NCI-H2227 (cell line): ENCODE measurements around the gene UBE2J2.

ENCODE experiments used
- DNase-seq: peaks from one replicate; lab custom pipeline; 2025; ENCODE audit not compliant: unreplicated experiment; lab: John Stamatoyannopoulos, UW

The UBE2J2 gene

DNA sequence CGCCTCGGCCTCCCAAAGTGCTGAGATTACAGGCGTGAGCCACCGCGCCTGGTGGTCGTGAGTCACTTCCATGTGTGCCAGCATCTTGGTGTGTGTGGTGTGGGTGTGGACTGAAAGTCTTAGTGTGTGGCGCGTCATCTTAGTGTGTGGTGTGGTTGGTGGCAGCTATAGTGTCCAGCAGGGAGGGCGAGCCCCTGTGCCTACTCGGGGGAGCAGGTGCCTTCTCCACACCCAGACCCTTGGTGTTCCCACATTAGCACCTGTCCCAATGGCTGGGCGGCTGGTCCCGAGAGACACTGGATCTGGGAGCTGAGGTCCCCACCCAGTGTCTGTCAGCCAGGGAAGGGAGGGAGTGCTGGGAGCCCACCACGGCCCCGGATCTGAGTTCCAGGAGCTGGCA, 9.3 kb upstream of the UBE2J2 start:
- no peak for DNase-seq

DNA sequence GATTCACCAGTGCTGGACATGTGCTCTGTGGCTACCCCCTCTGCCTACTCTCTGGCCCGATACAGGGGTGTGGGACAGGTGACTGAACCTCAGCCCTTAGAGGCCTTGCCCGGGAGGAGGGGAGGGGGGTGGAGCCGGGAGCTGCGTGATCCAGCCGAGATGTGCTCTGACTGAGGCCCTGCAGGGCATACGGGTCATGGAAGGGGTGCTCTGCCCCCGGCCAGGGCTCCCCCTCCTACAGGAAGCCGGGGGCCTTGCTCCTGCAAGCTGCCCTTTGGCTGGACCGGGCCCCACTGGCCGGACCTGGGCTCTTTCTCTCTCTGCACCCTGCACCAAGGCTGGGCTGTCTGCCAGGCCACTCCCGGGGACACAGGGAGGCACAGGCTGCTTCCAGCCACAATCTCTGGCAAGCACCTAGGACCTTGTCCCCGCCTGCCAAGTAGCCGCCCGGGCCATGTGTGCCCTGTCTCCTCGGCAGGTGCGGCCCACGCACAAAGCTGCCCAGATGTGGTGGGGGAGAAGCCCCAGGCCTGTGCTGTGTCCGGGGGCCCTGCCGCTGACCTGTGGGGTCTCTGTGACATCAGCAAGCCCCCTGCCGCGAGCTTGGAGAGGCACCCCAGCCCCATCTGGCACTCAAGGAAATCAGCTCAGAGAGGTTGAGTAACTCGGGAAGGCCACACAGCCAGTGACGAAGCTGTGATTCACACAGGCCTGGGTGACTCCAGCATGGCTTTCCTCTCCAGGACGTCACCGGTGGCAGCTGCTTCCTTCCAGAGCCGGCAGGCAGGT, 8.1 kb upstream of the UBE2J2 start:
- no peak for DNase-seq

DNA sequence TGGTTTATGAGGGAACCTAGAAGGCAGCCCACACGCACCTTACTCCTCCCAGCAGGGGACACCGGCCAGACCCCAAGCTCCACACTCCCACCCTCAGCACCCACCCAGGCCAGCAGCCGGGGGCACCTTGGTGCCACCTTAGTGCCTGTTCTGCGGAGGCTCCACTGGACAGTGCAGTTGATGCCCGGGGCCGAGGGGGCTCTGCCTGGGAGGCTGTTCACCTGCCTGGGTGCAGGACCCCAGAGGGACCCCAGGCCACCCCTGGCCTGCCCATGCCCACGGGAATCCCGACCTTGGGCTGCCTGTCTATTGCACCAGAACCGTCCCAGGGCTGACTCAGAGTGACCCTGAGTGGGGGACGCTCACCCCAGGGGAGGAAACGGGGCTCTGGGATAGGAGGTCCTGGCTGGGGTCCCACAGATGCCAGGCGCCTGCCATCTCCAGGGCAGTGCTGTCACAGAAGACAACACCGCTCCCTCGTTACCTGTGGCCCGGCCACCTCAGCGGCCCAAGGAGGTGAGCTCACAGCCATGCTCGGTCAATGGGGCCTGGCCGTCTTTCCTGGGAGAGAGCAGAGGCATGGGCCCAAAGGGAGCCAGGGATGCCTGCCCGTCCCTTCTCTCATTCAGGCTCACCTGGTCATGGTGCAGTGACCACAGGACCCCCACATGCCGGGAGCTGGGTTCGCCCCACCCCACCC, 7.3 kb upstream of the UBE2J2 start:
- DNase-seq = no peak

DNA sequence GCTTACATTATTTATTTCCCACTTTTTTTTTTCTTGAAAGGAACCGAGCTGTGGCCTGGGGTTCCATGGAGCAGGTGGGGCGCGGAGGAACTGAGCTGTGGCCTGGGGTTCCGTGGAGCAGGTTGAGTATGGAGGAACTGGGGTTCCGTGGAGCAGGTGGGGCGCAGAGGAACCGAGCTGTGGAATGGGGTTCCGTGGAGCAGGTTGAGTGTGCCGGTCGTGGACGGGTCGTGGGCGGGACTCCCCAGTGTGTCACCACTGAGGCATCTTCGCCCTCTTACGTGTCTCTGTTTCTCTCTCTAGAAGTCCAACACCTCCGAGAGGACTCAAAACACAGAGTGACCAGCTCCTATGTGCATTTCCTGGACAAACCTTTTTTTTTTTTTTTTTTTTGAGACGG, 5.4 kb upstream of the UBE2J2 start:
- DNase-seq = no peak

DNA sequence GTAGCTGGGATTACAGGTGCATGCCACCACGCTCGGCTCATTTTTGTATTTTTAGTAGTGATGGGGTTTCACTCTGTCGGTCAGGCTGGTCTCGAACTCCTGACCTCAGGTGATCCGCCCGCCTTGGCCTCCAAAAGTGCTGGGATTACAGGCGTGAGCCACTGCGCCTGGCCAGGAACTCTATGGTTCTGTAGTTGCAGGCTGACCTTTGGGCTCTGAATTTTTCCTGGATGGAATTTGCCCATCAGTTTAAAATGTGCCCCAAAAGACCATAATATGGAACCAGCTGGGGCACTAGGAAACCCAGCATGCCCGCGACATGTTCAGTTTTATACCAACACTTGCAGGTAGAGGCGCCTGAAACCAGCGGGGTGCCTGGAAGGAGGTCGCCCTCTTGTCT, 5.0 kb upstream of the UBE2J2 start:
- DNase-seq = no peak

DNA sequence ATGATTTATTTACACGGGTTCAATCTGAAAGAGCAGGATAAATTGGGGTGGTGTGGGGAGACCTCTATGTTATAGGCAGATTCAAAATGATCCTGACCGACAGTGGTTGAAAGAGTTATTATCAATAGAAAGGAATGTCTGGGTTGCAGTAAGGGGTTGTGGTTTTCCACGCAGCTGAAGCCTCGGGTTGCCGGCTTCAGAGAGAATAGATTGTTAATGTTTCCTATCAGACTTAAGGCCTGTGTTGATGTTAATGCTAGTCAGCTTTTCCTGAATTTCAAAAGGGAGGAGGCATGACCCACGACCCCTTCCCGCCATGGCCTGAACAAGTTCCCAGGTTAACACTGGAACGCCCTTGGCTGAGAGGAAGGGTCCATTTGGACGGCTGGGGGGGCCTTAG, 2.2 kb upstream of the UBE2J2 start:
- DNase-seq = no peak

DNA sequence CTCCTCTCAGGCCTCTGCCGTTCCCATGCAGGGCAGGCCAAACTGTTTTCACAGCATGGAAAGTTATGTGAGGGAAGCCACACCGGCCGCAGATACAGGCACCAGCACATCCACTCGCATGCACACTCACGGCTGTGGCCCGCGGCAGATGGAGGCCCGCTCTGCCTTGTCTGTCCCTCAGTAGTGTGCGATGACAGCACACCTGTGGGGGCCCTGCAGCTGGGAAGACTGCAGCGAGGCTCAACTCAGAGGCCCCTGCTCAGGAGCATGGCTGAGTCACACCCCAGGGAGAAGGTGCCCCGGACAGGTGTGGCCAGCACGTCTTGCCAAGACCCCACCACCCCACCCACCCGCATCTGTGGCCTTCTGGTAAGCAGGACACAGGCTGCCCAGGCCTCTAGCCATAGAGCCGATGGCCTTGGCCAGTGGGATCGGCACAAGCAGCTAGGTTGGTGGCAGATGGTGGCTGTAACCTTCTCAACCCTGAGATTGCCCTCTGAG, 1.3 kb upstream of the UBE2J2 start:
- DNase-seq = no peak

DNA sequence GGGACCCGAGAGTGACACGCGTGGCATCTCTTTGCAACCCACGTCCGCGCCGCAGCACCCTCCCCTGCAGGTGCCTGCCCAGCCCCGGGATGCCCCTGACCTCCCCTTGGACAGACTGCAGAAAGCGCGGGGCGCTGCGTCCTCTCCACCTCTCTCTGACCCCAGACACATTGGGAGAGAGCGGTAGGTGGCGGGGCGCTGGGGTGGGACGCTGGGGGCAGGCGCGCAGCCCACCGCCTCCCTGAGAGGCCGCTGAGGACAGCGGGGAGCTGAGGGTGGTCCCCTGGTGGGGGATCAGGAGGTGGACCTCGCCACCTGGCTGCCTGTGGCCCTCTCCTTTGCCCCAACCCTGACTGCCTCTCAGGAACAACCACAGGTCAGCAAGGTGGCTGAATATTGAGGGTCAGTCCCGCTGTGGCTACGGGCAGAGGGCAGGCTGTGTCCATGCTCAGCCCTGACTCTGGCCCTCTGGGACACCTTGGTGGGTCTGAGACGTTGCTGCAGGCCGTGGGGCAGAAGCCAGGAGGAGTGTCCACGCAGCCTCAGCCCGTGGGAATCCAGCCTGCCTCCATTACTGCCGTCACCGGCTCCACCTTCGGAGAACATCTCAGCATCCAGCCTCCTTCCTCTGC, 761 bp upstream of the UBE2J2 start:
- no peak for DNase-seq

DNA sequence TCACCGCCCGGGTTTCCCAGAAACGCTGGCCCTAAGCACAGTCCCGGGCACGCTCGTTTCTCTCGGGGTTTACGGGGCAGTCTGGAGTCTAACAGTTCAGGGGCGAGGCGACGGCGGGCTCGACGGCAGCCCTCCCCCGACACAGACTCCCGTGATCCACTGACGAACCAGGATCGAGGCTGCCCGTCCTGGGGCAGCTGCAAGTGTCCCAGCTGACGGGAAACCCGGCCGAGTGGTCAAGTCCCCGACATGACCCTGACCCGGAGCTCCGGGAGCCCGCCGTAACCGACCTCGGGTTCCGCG, 494 bp downstream of the UBE2J2 start:
- no peak for DNase-seq

DNA sequence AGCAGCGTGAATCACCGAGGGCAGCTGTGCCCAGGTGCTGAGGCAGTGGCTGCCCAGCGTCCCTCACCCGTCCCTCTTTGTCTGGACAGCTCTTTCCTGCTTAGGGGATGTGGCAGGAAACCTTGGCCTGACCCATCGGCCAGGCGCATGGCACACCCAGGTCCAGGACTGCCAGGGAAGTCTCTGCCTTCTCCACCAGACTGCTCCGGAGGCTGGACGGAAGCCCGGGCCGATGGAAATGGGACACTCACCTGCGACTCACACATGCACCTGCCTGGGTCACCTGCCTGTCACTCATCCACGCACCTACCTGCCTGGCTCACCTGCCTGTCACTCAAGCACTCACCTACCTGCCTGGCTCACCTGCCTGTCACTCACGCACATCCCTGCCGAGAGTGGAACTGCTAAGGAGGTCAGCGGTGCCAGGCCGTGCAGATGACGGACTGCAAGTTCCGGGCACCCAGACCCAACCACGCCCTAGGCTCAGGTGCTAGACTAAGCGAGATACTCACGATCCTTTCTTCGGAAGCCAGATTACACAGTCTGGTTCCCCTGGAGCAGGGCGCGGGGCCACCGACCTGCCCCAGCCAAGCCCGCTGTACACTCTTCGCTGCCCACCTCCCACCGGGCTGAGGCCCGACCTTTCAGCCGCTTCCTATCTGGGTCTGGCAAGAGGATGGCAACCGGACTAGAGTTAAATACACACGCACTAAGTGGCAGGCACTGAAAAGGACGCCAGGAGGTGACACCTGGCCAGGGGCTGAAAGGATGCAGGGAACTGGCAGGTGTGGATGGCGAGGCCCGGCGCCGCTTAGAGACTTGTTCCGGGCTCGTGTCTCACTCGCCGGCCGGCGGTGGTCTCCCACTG, 1.1 kb downstream of the UBE2J2 start:
- DNase-seq = no peak

DNA sequence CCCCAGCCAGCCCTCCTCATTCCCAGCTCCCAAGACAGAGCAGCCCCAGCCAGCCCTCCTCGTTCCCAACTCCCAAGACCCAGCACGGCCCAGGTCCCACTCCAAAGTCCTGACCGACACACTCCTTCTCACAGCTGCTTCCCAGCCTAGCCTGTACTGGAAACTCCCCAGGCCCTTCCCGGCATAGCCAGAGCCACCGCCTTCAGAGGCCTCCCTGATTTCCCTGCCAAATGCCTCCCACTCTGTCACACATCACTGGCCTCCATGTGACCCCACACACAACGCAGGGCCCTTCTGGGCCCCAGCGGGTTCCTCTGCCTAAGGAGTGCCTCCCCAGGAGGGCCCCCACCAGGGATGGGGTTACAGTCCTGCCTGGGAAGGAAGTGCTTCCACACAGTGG, 2.8 kb downstream of the UBE2J2 start:
- DNase-seq = no peak

DNA sequence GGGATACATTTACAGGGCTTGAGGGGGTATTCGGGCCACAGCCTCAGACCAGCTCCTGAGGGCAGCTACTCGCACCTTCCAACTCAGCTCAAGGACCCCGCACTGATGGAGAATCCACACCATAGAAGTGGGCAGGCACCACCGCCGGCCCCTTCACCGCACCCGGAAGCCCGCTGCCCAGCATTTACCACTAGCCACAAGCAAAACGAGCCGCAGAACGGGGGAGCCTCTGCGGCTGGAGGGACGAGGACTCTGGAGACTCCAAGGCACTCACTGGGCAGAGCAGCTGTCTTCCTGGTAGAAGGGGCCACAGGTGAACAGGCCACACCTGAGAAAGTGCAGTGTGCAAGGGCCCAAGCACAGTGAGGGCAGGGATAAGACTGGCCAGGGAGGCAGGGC, 5.4 kb downstream of the UBE2J2 start:
- no peak for DNase-seq

DNA sequence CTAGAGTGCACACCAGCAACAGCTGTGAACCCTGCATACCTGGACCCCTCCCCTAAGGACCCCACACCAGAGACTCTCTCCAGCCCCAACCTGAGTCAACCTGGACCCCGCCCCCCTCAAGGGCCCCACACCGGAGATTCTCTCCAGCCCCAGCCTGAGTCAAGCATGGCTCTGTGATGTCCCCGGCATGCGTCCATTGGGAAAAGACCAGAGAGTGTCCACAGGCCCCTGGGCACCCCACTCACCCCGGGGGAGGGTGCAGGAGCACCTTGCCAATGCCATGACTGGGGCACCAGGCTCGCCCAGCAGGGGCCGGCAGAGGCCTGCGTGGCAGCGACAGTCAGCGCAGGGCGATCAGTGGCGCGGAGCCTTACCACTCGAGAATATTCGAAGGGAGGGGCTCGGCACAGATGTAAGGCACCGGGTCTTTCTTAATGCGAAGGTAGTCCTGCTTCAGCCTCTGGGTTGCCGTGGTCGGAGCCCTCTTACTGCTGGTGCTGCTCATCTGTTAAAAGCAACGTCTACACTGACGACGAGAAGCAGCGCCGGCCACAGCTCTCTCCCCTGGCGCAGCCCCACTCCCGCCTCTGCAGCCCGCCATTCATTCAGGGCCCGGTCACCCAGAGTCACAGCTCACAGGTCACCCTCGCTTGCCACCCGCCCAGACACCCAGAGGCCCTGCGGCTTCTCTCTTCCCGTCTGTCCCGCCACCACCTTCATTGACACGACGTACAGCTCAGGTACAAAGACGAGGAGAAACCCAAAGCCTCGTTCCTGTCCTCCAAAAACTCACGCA, 6.0 kb downstream of the UBE2J2 start:
- DNase-seq = no peak

DNA sequence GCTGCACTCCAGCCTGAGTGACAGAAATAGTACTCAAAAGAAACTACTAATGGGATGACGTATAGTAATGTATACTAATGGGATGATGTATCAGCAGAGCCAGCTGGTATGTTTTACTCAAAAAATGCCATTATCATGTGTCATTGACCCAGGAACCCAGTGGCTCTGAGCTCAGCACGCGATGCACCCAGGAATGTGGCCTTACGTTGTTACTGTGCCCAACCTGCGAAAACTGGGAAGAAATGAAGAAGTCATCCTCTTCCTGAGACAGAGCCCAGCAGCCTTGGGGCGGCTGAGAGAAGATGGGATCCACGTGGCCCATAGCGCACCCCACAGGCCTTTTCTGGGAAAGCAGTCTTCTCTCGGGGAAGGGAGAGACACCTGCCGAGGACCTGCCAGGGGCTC, 8.8 kb downstream of the UBE2J2 start:
- no peak for DNase-seq

DNA sequence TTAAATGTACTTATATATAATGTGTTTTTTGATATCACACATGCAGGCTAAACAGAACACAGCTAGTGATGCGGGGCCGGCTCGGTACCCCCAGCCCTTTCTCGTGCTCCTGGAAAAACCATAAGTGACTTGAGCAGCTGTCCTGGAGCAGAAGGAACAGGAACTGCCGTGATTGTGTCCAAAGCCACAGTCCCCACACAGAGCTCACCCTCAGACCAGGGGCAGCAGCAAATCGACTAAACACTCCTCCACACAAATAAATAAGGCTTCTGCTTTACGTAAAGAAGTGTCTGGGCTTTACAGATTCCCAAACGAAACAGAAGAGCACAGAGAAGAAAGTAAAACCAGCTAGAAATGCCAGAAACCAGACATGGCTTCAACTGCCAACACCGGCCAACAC, 9.6 kb downstream of the UBE2J2 start:
- no peak for DNase-seq

DNA sequence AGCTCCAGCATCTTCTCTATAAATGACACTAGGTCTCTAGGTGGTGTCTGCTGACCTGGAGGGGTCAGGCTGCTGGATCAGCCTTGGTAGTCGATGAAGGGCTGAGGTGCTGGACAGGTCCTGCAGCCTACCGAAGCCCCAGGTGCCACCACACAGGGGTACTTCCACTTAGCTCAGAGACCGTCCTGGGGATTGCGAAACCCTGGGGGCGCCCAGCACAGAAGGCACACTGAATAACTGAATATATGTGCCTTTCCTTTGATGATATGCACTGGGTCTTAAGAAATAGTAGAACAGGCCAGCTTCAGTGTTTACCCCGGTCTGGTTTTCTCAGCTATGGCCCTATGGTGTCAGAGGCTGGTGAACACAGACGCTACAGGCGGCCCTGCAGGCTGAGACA, 10.9 kb downstream of the UBE2J2 start:
- DNase-seq = no peak

DNA sequence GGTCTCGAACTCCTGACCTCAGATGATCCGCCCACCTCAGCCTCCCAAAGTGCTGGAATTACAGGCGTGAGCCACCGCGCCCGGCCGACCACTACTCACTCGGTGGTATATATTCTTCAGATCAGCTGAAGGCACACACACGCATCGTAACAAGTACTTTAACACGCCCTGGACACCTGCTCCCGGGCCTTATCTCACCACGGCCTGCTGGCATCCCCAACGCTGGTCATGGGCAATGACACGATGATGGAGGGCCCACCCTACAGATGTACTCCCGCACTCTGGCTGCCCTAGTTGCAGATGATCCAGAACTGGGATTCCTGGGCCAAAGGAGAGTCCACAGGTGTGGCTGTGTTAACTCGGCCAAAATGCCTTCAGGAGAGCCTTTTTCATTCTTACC, 11.6 kb downstream of the UBE2J2 start:
- no peak for DNase-seq

DNA sequence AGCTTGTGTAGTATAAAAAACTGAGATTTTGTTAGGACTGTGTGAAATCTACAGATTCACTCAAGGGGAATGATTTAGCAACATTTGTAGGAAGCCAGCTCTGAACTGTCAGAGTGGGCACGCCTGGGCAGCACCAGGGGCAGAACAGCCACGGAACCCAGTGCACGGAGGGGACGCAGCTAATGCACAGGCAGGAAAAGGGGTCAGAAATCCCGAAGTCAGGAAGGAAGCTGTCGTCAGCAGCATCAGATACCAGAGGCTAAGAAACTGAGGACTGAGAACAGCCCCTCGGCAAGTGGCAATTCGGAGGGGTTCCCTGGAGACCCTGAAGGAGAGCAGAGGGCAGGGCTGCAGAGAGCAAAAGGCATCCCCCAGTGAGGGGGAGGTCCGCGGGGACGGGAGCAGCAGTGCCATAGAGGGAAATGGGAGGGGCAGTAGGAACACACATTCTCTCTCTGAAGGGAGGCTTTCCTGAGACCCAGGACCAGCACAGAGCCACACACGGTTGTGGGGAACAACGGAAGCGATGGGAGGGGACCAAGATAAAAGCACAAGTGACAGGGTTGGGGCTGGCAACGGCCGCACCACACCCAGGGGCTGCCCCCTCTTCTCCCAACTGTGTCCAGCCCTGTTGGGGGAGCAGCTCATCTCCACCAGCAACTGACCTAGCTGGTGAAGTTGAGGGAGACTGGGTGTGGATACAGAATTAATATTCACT, 12.7 kb downstream of the UBE2J2 start:
- DNase-seq = no peak

DNA sequence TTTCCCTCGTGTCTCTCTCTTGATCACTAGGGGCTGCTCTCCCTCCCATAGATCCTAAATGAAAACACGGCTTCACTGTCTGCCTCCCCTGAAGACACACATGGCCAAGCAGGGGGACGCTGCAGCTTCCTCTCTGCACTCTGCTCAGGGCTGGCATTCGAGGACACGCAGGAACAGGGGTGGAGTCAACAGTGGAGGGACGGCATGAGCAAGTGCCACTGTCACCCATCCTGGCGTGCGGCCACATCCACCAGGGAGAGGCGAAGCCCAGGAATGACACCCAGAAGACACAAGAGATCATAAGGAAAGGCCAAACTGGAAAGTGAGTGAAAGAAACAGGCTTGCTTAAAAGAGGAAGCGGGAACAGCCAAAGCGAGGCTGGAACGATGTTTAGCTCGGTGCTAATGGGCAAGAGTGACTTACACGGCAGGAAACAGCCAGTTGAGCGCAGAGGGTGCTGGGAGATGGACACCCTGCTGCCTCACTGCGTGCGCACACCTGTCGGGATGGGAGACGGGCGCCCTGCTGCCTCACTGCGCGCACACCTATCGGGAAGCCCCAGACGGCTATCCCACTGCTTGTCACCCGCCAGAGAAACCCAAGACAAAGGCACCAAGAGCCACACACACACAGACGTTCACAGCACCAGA, 13.6 kb downstream of the UBE2J2 start:
- no peak for DNase-seq
